Prostate gland (tissue), 2 donors: ENCODE measurements around the gene PLA2G3. TPM values are rescaled to one million over a fixed set of nuclear protein-coding genes. Genes with fewer than 3 reads are reported as not detected.

ENCODE experiments used
- DNase-seq: peaks from one replicate; pipeline ENCODE4 v3.0.0-alpha.2; 2019; ENCODE audit warnings: low spot score
- H3K27ac ChIP-seq, 2 donors: fragments of 200-600 bp; sonication (generic); 2 replicates each; pipeline ENCODE4 v1.5.1; 2017 to 2019
- H3K27me3 ChIP-seq: fragments of 200-600 bp; sonication (generic); replicated peaks from 2 replicates; pipeline ENCODE4 v1.5.1; 2019; ENCODE audit not compliant: insufficient read depth
- H3K36me3 ChIP-seq, 2 donors: fragments of 200-600 bp; sonication (generic); 1 replicate in 1 of 2; 2 replicates in 1 of 2; pipeline versions ENCODE4 v1.5.1 to v1.8.1; 2017 to 2019
- H3K4me1 ChIP-seq: fragments of 200-600 bp; sonication (generic); replicated peaks from 2 replicates; pipeline ENCODE4 v1.5.1; 2019
- H3K4me3 ChIP-seq, 2 donors: fragments of 200-600 bp; sonication (generic); 2 replicates each; pipeline ENCODE4 v1.5.1; 2017 to 2019
- H3K9me3 ChIP-seq: fragments of 200-600 bp; sonication (generic); 2 replicates; pipeline ENCODE4 v1.5.1; 2017
- POLR2A ChIP-seq: fragments of 450-650 bp; IDR thresholded peaks from one replicate; pipeline ENCODE4 v1.6.1; 2016; ENCODE audit warnings: antibody characterized with exemption, mild to moderate bottlenecking
- POLR2AphosphoS5 ChIP-seq: sonication (generic); formaldehyde crosslinking; IDR thresholded peaks from one replicate; pipeline ENCODE4 v1.6.1; 2017; ENCODE audit warnings: antibody characterized with exemption
- WGBS: methylation state at CpG from one replicate; pipeline ENCODE4 v1.1.5; 2018; 5-methylcytosine and 5-hydroxymethylcytosine counted together
- intact Hi-C: fragments of 100-400 bp; cut with DNase I; formaldehyde crosslinking; loops from one replicate; pipeline ENCODE4 v1.14.2; 2022
- total RNA-seq, 2 donors: library from RNA; depleted of rRNA; stranded (reverse); fragments of >200 nt; gene quantifications; one replicate each; pipeline ENCODE4 v1.1.0, GENCODE V29; 2016
- TF ChIP-seq, protein P1 (sequence below), 4 experiments: fragments of 200-600 bp in 2 of 4; fragments of 450-650 bp in 2 of 4; sonication (generic) in 2 of 4; IDR thresholded peaks; 1 replicate in 3 of 4; 2 replicates in 1 of 4; pipeline ENCODE4 v1.5.1; 2016 to 2019; ENCODE audit warnings: antibody characterized with exemption in 4 of 4, mild to moderate bottlenecking in 2 of 4, moderate library complexity in 2 of 4

Gene PLA2G3
- total RNA-seq, 2 donors from 2014 or later = 0.23 to 1.5 TPM

GRCh38 chr22:31134688-31135087 lies 5.6 kb downstream of the PLA2G3 start:
- WGBS = 87% methylated on average over 4 of the region's 4 CpGs

GRCh38 chr22:31133911-31134310 lies 6.4 kb downstream of the PLA2G3 start:
- H3K27ac ChIP-seq = no peak overlapping the region
- no peak for DNase-seq
- intact Hi-C loops = no loop called here
- WGBS = 98% methylated on average over 14 of the region's 19 CpGs
- H3K27me3 ChIP-seq = no peaks in the 10 kb centered on the region
- H3K4me3 ChIP-seq = no peak overlapping the region
- TF ChIP-seq POLR2A (no peak), POLR2AphosphoS5 (no peak)
- TF ChIP-seq, protein P1, sequence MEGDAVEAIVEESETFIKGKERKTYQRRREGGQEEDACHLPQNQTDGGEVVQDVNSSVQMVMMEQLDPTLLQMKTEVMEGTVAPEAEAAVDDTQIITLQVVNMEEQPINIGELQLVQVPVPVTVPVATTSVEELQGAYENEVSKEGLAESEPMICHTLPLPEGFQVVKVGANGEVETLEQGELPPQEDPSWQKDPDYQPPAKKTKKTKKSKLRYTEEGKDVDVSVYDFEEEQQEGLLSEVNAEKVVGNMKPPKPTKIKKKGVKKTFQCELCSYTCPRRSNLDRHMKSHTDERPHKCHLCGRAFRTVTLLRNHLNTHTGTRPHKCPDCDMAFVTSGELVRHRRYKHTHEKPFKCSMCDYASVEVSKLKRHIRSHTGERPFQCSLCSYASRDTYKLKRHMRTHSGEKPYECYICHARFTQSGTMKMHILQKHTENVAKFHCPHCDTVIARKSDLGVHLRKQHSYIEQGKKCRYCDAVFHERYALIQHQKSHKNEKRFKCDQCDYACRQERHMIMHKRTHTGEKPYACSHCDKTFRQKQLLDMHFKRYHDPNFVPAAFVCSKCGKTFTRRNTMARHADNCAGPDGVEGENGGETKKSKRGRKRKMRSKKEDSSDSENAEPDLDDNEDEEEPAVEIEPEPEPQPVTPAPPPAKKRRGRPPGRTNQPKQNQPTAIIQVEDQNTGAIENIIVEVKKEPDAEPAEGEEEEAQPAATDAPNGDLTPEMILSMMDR (IDR thresholded peaks at IDR 0.05) = no peak
- peaks cover 4% of the 10 kb centered on the region for H3K4me1 ChIP-seq
- H3K9me3 ChIP-seq = no peaks in the 10 kb centered on the region
- no peaks in the 10 kb centered on the region for H3K36me3 ChIP-seq

More at GRCh38 chr22:31134688-31135087, 5.6 kb downstream of the PLA2G3 start:
- Histone ChIP-seq H3K4me1 (peaks cover 4% of the 10 kb centered on the region), H3K4me3 (no peak overlapping the region), H3K27me3 (no peaks in the 10 kb centered on the region), H3K36me3 (no peaks in the 10 kb centered on the region), H3K27ac (no peak overlapping the region), H3K9me3 (no peaks in the 10 kb centered on the region)
- intact Hi-C loops = no loop called here
- TF ChIP-seq, protein P1 (IDR thresholded peaks at IDR 0.05) = no peak
- TF ChIP-seq POLR2A (no peak), POLR2AphosphoS5 (no peak)
- no peak for DNase-seq

- intact Hi-C loops = no loop called here
- DNase-seq = no peak
These were observed 9.4 kb downstream of the PLA2G3 start for GRCh38 chr22:31130873-31131272.

DNA sequence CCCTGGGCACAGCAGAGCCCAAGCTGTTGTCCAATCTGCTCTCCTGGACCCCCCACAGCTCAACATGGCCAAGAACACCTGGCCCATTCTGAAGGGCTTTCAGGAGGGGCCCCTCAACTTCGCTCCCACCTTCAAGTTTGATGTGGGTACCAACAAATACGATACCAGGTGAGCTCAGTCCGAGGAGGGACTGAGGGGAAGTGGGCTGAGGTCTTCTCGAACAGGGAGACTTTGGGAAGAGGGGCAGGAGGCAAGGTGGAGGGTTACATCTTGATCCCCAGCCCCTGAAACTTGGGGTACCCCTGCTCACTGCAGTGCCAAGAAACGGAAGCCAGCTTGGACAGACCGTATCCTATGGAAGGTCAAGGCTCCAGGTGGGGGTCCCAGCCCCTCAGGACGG lies 12.2 kb downstream of the PLA2G3 start:
- Histone ChIP-seq H3K27me3 (no peaks in the 10 kb centered on the region), H3K36me3 (no peaks in the 10 kb centered on the region), H3K4me3 (no peak overlapping the region), H3K27ac (no peak overlapping the region), H3K9me3 (no peaks in the 10 kb centered on the region), H3K4me1 (peaks cover 5% of the 10 kb centered on the region)
- 100% methylated on average over 7 of the region's 7 CpGs for WGBS
- no peak for DNase-seq
- TF ChIP-seq POLR2AphosphoS5 (no peak), POLR2A (no peak)
- TF ChIP-seq, protein P1 (IDR thresholded peaks at IDR 0.05) = no peak
- intact Hi-C loops = no loop called here

More at GRCh38 chr22:31130873-31131272, 9.4 kb downstream of the PLA2G3 start:
- H3K9me3 ChIP-seq = no peaks in the 10 kb centered on the region
- 56% methylated on average over 2 of the region's 2 CpGs for WGBS
- TF ChIP-seq POLR2AphosphoS5 = no peak
- TF ChIP-seq, protein P1 (IDR thresholded peaks at IDR 0.05) = no peak
- no peak for TF ChIP-seq POLR2A
- H3K36me3 ChIP-seq = no peaks in the 10 kb centered on the region
- H3K27ac ChIP-seq = peak overlapping the region; percentile 71 to 78
- H3K4me1 ChIP-seq = peaks cover 4% of the 10 kb centered on the region
- H3K27me3 ChIP-seq = no peaks in the 10 kb centered on the region
- H3K4me3 ChIP-seq = no peak overlapping the region

GRCh38 chr22:31127181-31127772 lies 13.0 kb downstream of the PLA2G3 start:
- no peaks in the 10 kb centered on the region for H3K9me3 ChIP-seq
- TF ChIP-seq, protein P1 (IDR thresholded peaks at IDR 0.05) = no peak
- TF ChIP-seq POLR2AphosphoS5 (no peak), POLR2A (no peak)
- WGBS = 81% methylated on average over 19 of the region's 19 CpGs
- peaks cover 13% of the 10 kb centered on the region for H3K4me1 ChIP-seq
- H3K36me3 ChIP-seq = no peaks in the 10 kb centered on the region
- H3K27me3 ChIP-seq = no peaks in the 10 kb centered on the region
- no peak overlapping the region for H3K27ac ChIP-seq
- no peak overlapping the region for H3K4me3 ChIP-seq
- intact Hi-C loops = no loop called here
- DNase-seq = no peak
